GM19351 (cell line): ENCODE results near the gene ZFAND2B.

Source experiments
- ATAC-seq: cut with Tn5 transposase; IDR thresholded peaks from one replicate; pipeline ENCODE4 v1.9.1; 2021; ENCODE audit warnings: mild to moderate bottlenecking, moderate library complexity; ENCODE audit not compliant: unreplicated experiment

ZFAND2B gene

GRCh38 chr2:219206328-219207133 lies at the start of gene ZFAND2B:
Gene ZFAND2B (plus strand): TSS chr2:219206782. CDS start chr2:219206988, 206 bp downstream.
- ATAC-seq, result peak; percentile 98

- no peak for ATAC-seq
Measured at GRCh38 chr2:219157396-219157795, 49.2 kb upstream of the ZFAND2B start.

GRCh38 chr2:219158025-219158424 lies 48.6 kb upstream of the ZFAND2B start:
- no peak for ATAC-seq

- no peak for ATAC-seq
Measured at GRCh38 chr2:219158586-219158985, 48.0 kb upstream of the ZFAND2B start.

- no peak for ATAC-seq
Measured at GRCh38 chr2:219159771-219160185, 46.8 kb upstream of the ZFAND2B start.

GRCh38 chr2:219160186-219161017 lies 46.2 kb upstream of the ZFAND2B start, which contains the start of gene NHEJ1:
Gene NHEJ1 (minus strand): TSS chr2:219160815. CDS start chr2:219158362, 2,453 bp downstream.
- ATAC-seq, result peak; percentile 85

- no peak for ATAC-seq
Measured at GRCh38 chr2:219161097-219161496, 45.5 kb upstream of the ZFAND2B start.

GRCh38 chr2:219163156-219163555 lies 43.4 kb upstream of the ZFAND2B start:
- no peak for ATAC-seq

GRCh38 chr2:219165058-219165911 lies 41.3 kb upstream of the ZFAND2B start:
- no peak for ATAC-seq

- ATAC-seq, result no peak
Measured at GRCh38 chr2:219167997-219168396, 38.6 kb upstream of the ZFAND2B start.

- no peak for ATAC-seq
Measured at GRCh38 chr2:219168526-219168925, 38.1 kb upstream of the ZFAND2B start.

GRCh38 chr2:219168932-219169331 lies 37.6 kb upstream of the ZFAND2B start:
- ATAC-seq, result no peak

- no peak for ATAC-seq
Measured at GRCh38 chr2:219169930-219170654, 36.5 kb upstream of the ZFAND2B start, which contains the start of gene SLC23A3. Gene SLC23A3 (minus strand): TSS chr2:219170029. CDS start chr2:219169984, 45 bp downstream.

GRCh38 chr2:219171231-219171651 lies 35.3 kb upstream of the ZFAND2B start:
- no peak for ATAC-seq

- ATAC-seq, result no peak
Measured at GRCh38 chr2:219172231-219173154, 34.1 kb upstream of the ZFAND2B start.

GRCh38 chr2:219173176-219173575 lies 33.4 kb upstream of the ZFAND2B start:
- ATAC-seq, result no peak

- no peak for ATAC-seq
Measured at GRCh38 chr2:219174146-219174545, 32.4 kb upstream of the ZFAND2B start.

- ATAC-seq, result no peak
Measured at GRCh38 chr2:219174801-219175200, 31.8 kb upstream of the ZFAND2B start.

GRCh38 chr2:219175486-219175885 lies 31.1 kb upstream of the ZFAND2B start:
- no peak for ATAC-seq
